Measurements from ENCODE around the gene RUSF1. TPM values are rescaled to one million over a fixed set of nuclear protein-coding genes. Genes with fewer than 3 reads are reported as not detected.

The RUSF1 gene
- polyA plus RNA-seq, 3 donors, result 10.3 to 45.1 (median 11.8) TPM

DNA sequence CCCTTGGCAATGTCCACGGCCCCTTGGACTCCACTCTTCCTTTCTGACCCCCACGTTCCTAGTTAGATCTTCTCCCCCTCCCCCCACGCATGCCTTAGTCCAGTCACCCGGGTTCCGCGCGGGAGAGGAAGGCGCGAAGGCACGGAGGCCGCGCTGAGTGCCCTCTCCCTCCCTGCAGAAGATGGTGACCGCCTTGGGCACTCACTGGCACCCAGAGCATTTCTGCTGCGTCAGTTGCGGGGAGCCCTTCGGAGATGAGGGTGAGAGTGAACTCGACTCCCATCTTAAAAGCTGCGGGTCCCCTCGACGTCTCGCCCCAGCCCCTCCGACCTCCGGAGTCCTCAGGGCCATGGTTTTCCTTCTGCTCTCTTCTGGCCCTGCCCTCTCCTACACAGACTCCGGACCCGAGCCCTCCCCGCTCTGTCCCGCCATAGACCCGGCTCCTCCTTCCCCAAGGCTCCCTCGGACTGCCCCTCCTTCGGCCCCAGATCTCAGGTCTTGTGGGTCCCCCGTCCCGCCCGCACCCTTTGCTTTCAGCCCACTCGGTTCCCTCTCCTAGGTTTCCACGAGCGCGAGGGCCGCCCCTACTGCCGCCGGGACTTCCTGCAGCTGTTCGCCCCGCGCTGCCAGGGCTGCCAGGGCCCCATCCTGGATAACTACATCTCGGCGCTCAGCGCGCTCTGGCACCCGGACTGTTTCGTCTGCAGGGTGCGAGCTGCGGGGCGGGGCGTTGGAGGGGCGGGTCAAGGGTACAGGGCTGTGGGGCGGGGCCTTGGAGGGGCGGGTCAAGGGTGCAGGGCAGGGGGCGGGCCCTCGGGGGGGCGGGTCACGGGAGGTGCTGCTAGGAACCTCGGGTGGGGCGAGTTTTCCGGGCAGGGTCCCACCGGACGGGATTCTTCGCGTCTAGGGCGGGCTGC is 31.6 kb downstream of the RUSF1 start:
- H3K27ac ChIP-seq (ENCODE audit: low read depth in 1 of 2, low read length in 2 of 2), result no peak overlapping the region
- H3K4me1 ChIP-seq (ENCODE audit: control insufficient read depth in 1 of 2, insufficient read depth in 2 of 2, low read length in 2 of 2), result peaks cover 24 to 38% of the 10 kb centered on the region in 2 donors
- no peaks in the 10 kb centered on the region for H3K79me2 ChIP-seq (ENCODE audit: insufficient read depth, low read length)
- H3K4me3 ChIP-seq (replicated peaks in 1 of 3; ENCODE audit: low read depth in 2 of 3, low read length in 3 of 3), result peak overlapping the region; percentile 53 to 78 (median 55)
- TF ChIP-seq CTCF (IDR thresholded peaks at IDR 0.05), result no peak
- no peaks in the 10 kb centered on the region for H4K20me1 ChIP-seq (ENCODE audit: insufficient read depth, low read length)
- intact Hi-C loops (cut with micrococcal nuclease), result no loop called here
- Mint-ChIP-seq H3K27ac (peak overlapping the region in 6 of 7 donors; percentile 8 to 80 (median 66)), H3K36me3 (peaks cover 0 to 3% of the 10 kb centered on the region in 2 donors), H3K4me1 (peaks cover 39% of the 10 kb centered on the region), H3K27me3 (ENCODE audit: low read depth in 3 of 3) (peaks cover 2 to 53% (median 40%) of the 10 kb centered on the region in 3 donors), H3K9me3 (peaks cover 5 to 12% (median 7%) of the 10 kb centered on the region in 7 donors), H3K4me3 (peak overlapping the region; percentile 86 to 91)
- H3K27me3 ChIP-seq (ENCODE audit: control insufficient read depth in 2 of 2, insufficient read depth in 2 of 2, low read length in 2 of 2), result peaks cover 0 to 24% of the 10 kb centered on the region in 2 donors
- H3K9me3 ChIP-seq (replicated peaks in 1 of 2; ENCODE audit: control insufficient read depth in 1 of 2, insufficient read depth in 1 of 2, low read length in 2 of 2), result peaks cover 0 to 5% of the 10 kb centered on the region in 2 donors
- 2% methylated on average over 44 of the region's 68 CpGs for WGBS (ENCODE audit: insufficient coverage)
- DNase-seq, result peak; percentile 48 to 69 (median 56)
- H2AFZ ChIP-seq (ENCODE audit: insufficient read depth, low read depth, low read length, poor library complexity, severe bottlenecking), result peak overlapping the region; percentile 91
- no peaks in the 10 kb centered on the region for H3K36me3 ChIP-seq (replicated peaks in 1 of 2; ENCODE audit: control insufficient read depth in 1 of 2, insufficient read depth in 2 of 2, low read length in 2 of 2)
- peak overlapping the region; percentile 43 for H3K9ac ChIP-seq (ENCODE audit: insufficient read depth, low read length, poor library complexity, severe bottlenecking)
- peak overlapping the region; percentile 87 for H3K4me2 ChIP-seq (replicated peaks; ENCODE audit: extremely low read depth, low read length, poor library complexity, severe bottlenecking)

GRCh38 chr16:31475946-31476302 is 32.3 kb downstream of the RUSF1 start:
- Mint-ChIP-seq H3K4me3 (peak overlapping the region; percentile 86 to 91), H3K27ac (peak overlapping the region in 1 of 7 donors; percentile 5), H3K9me3 (peaks cover 5 to 15% (median 7%) of the 10 kb centered on the region in 7 donors), H3K27me3 (ENCODE audit: low read depth in 3 of 3) (peaks cover 4 to 59% (median 47%) of the 10 kb centered on the region in 3 donors), H3K36me3 (peaks cover 3% of the 10 kb centered on the region in 2 donors), H3K4me1 (peaks cover 40% of the 10 kb centered on the region)
- no peak for TF ChIP-seq CTCF (IDR thresholded peaks at IDR 0.05)
- intact Hi-C loops (cut with micrococcal nuclease), result no loop called here
- H3K79me2 ChIP-seq (ENCODE audit: insufficient read depth, low read length), result no peaks in the 10 kb centered on the region
- no peak overlapping the region for H3K27ac ChIP-seq (ENCODE audit: low read depth in 1 of 2, low read length in 2 of 2)
- peak overlapping the region in 2 of 3 experiments; percentile 55 to 78 for H3K4me3 ChIP-seq (replicated peaks in 1 of 3; ENCODE audit: low read depth in 2 of 3, low read length in 3 of 3)
- H3K27me3 ChIP-seq (ENCODE audit: control insufficient read depth in 2 of 2, insufficient read depth in 2 of 2, low read length in 2 of 2), result peaks cover 0 to 29% of the 10 kb centered on the region in 2 donors
- H3K9ac ChIP-seq (ENCODE audit: insufficient read depth, low read length, poor library complexity, severe bottlenecking), result peak overlapping the region; percentile 43
- 65% methylated on average over 25 of the region's 26 CpGs for WGBS (ENCODE audit: insufficient coverage)
- DNase-seq, result no peak
- H2AFZ ChIP-seq (ENCODE audit: insufficient read depth, low read depth, low read length, poor library complexity, severe bottlenecking), result peak overlapping the region; percentile 91
- no peaks in the 10 kb centered on the region for H3K36me3 ChIP-seq (replicated peaks in 1 of 2; ENCODE audit: control insufficient read depth in 1 of 2, insufficient read depth in 2 of 2, low read length in 2 of 2)
- H3K9me3 ChIP-seq (replicated peaks in 1 of 2; ENCODE audit: control insufficient read depth in 1 of 2, insufficient read depth in 1 of 2, low read length in 2 of 2), result peaks cover 0 to 5% of the 10 kb centered on the region in 2 donors
- no peaks in the 10 kb centered on the region for H4K20me1 ChIP-seq (ENCODE audit: insufficient read depth, low read length)
- H3K4me2 ChIP-seq (replicated peaks; ENCODE audit: extremely low read depth, low read length, poor library complexity, severe bottlenecking), result peak overlapping the region; percentile 87
- H3K4me1 ChIP-seq (ENCODE audit: control insufficient read depth in 1 of 2, insufficient read depth in 2 of 2, low read length in 2 of 2), result peaks cover 26 to 38% of the 10 kb centered on the region in 2 donors

Data from CD14-positive monocyte (primary cell).